GM21381 (cell line): ENCODE results near the gene PIK3C2G.

ENCODE experiments used
- ATAC-seq: cut with Tn5 transposase; IDR thresholded peaks from one replicate; pipeline ENCODE4 v1.9.1; 2021; ENCODE audit warnings: mild to moderate bottlenecking, moderate library complexity; ENCODE audit not compliant: unreplicated experiment

PIK3C2G gene

DNA sequence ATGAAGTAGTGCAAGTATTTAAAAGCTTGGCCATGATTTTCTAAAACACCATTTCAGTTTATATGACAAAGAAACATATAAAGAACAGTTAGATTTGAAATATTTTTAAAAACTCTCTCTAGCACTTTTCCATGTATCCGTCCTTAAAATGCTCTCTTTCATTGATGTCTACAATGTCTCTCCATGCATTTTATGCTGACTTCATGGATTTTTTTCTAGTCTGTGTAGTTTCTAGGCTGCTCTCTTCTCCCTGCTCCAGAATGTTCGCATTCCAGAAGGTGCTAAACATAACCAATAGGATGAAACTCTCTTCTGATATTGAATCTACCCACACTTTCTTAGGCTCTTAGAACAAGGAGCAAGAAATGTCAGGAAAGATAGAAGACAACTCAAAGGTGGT lies 351.7 kb downstream of the PIK3C2G start:
- no peak for ATAC-seq

DNA sequence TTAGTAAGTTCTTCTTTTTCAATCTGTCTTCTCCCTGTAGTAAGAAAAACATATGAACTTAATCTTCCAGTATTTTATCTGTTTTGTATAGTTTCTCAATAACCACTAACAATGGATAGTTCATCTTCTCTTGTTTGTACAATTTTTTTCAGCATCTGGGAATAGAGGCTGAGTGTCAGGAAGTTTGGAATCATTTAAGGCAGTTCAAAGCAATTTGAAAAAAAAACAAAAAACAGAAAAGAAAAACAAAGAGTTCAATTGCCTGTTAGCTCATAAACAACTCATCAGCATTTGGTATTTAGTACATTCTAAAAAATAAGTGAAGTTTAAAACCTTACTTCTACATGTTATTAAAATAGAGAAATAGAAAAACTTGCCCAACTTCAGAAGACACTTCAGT lies 359.7 kb downstream of the PIK3C2G start:
- no peak for ATAC-seq

- ATAC-seq = no peak
These were observed 368.1 kb downstream of the PIK3C2G start for GRCh38 chr12:18629445-18629844.

GRCh38 chr12:18629916-18630315 lies 368.6 kb downstream of the PIK3C2G start:
- no peak for ATAC-seq

- no peak for ATAC-seq
These were observed 370.0 kb downstream of the PIK3C2G start for GRCh38 chr12:18631339-18631738.

GRCh38 chr12:18632848-18633247 lies 371.5 kb downstream of the PIK3C2G start:
- no peak for ATAC-seq

DNA sequence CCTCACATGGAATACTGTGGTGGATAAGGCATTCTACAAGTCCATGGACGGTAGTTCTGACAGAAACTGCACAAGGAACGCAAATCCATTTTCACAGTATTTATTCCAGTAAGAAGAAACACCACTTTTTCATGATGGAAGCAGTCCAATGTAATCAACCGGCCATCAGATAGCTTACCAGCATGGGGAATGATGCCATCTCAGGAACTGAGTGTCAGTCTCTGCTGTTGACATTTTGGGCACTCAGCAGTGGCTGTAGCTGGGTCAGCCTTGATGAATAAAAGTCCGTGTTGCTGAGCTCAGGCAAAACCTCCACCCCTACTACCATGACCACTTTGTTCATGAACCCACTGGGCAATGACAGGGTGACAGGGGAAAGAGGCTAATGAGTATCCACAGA lies 373.1 kb downstream of the PIK3C2G start:
- ATAC-seq = no peak

- no peak for ATAC-seq
These were observed 379.1 kb downstream of the PIK3C2G start for GRCh38 chr12:18640321-18640955.

- ATAC-seq = no peak
These were observed 382.4 kb downstream of the PIK3C2G start for GRCh38 chr12:18643681-18644080.

DNA sequence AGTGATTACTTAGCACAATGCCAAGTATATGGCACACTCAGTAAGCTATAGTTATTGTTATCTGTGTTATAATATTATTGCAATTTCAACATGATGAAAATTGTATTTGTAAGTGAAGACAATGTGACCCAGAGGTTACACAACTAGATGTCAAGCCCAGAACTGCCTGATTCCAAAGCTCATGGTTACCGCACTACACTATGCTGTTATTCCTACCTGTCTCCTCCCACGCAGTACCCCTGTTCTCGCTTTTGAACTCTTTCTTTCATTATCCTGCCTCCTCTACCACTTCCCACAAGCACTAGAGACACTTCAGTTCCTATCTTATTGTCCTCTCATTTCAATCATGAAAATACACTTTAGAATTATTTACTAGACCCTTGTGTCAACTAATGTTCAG lies 383.2 kb downstream of the PIK3C2G start:
- no peak for ATAC-seq

DNA sequence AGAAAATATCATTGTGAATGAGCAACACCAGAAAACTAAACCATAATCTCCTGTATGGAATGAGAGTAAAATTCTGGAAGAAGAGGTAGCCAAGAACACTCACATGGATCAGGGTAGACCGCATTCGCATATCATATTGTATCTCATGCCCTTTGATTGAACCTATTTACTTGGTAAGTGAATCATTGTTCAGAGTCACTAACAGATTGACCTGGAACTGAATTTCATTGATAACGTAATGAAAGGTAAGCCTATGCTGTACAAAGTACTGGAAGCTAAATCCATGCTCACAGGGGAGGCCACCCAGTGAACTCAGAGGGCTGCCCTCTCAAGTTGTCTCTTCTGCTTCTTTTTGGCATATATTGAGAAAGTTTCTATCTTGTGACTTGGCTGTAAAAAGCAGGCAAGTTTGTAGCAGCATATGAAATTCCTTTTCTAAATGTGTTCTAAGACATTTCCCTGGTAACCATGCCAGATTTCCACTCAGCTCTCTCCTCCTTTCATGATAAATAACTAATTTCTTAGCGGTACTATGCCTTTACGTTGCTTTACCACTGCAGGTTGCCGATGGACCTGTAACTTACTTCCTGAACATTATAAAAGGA lies 385.1 kb downstream of the PIK3C2G start:
- ATAC-seq = no peak

- no peak for ATAC-seq
These were observed 390.2 kb downstream of the PIK3C2G start for GRCh38 chr12:18651525-18651924.

- no peak for ATAC-seq
These were observed 391.3 kb downstream of the PIK3C2G start for GRCh38 chr12:18652596-18652995.

GRCh38 chr12:18653465-18653864 lies 392.1 kb downstream of the PIK3C2G start:
- ATAC-seq = no peak

GRCh38 chr12:18655351-18655750 lies 394.0 kb downstream of the PIK3C2G start:
- ATAC-seq = no peak

- ATAC-seq = no peak
These were observed 396.9 kb downstream of the PIK3C2G start for GRCh38 chr12:18658179-18658578.

DNA sequence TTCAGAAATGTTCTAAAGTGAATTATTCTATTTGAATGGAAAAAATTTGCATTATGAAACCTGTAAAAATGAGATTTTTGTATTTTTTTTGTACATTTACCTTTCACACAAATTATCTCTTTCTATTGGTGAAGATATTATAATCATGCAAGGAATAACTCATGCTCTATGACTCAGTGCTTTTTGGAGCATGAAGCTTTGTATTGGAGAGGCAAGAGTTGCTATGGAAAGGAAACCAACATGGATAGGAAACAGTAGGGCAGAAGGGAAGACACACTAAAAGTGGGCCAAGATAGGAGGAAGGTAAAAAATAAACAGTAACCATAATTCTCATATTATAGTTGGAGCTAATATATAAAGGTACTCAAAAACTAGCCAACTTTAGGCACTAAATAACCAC lies 397.5 kb downstream of the PIK3C2G start:
- ATAC-seq = no peak

DNA sequence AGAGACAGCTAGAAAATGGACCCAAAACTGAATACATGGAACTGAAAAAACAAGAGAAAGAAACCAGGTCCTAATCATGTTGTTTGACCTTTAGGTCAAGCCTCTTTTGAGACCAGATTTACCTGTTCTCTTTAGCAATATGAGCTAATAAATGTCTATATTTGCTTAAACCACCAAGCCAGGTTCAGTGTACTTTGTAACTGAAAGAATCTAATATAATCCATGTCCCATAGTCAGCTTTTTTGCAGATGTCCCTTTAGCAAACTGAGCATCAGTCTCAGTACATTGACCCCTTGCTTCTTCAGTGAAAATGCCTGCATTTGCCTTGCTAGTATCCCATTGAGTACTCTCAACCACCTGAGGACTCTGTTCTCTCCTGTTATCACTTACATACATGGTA lies 414.8 kb downstream of the PIK3C2G start:
- no peak for ATAC-seq

- ATAC-seq = no peak
These were observed 415.8 kb downstream of the PIK3C2G start for GRCh38 chr12:18676996-18677588.

DNA sequence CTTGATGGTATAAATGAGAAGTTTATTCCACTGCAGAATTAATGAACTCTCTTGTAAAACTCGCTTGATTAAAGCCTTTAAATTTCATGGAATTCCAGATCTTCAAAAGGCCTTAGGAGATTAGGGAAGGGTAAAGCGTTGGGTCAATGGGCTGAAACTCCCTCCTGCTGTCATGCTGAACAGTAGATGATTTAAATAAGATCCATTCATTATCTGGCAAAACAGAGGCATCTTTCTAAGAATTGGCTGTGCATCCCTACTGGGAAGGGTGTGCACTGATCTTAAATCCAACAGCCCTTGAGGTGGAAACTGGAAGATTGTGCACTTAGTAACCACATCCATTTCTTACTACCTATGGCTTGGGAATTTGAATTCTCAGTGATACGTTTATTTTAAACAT lies 420.5 kb downstream of the PIK3C2G start:
- no peak for ATAC-seq

DNA sequence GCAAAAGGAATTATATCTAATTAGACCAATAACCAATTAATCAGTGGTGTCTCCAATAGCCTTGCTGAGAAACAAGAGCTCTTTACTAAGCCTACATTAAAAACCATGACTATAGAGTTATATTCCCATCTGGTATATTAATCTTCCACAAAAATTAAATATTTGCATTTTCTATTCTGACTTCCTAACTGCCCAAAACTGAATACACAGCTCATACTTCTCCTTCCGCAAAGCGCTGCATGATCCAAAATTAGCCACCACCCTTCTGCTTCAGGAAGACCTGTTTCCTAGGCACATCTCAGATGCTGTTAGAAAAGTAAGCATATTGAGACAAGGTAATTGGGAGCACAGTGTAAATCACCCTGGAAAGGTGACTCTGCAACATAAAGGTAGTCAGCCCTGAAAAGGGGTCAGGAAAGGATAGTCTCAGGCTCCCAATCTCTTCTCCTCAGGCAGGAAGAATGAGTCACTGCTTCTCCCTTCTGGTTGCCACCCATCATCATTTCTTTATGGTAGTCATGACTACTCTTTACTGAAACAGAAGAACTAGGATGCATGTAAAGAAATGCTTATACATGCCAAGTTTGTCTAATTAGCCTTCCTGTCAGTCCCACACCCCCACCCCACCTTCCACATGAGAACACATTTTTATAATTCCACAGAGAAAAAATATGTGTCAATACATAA lies 422.2 kb downstream of the PIK3C2G start:
- ATAC-seq = no peak

DNA sequence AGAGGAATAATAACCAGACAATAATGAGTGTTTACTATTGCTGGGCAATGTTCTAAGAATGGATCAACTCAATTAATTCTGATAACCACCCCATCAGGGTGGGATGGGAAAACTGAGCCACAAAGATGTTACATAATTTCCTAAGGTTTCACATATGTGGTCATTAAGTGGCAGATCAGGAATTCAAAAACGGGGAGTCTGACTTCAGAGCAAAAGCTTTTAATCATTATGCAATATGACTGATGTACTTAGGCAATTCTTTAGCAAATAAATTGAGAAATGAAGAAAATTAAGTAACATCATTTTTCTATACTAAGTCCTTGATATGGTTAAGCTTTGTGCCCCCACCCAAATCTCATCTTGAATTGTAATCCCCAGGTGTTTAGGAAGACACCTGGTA lies 423.1 kb downstream of the PIK3C2G start:
- no peak for ATAC-seq
